ENCODE data around the gene AEBP2.

GRCh38 chr12:19449814-19450213 lies 10.5 kb downstream of the AEBP2 start:
- no peak for TF ChIP-seq CTCF (IDR thresholded peaks at IDR 0.05)
- TF ChIP-seq POLR2A (IDR thresholded peaks at IDR 0.05) = no peak

All from adrenal gland (tissue), 5 donors.